IPS-18c (cell line): ENCODE data around the gene MAMDC4.
"Not testable (repeated sequence)": the region's sequence is repeated elsewhere in the genome, so short reads cannot be mapped to it uniquely, and the experiment has no call there.

ENCODE experiments used
- H3K4me3 ChIP-seq: 2 replicates; pipeline ENCODE4 v1.7.0; 2013; ENCODE audit warnings: low read depth, mild to moderate bottlenecking, low read length, moderate library complexity; ENCODE audit not compliant: insufficient read depth
- H3K9me3 ChIP-seq: one replicate; pipeline ENCODE4 v1.6.1; 2013; ENCODE audit warnings: mild to moderate bottlenecking, low read length, moderate library complexity; ENCODE audit not compliant: control insufficient read depth, insufficient read depth

MAMDC4 gene

GRCh38 chr9:136835162-136835931 is 16.8 kb upstream of the MAMDC4 start:
- Histone ChIP-seq H3K4me3 (no peak overlapping the region), H3K9me3 (no peaks in the 10 kb centered on the region)

DNA sequence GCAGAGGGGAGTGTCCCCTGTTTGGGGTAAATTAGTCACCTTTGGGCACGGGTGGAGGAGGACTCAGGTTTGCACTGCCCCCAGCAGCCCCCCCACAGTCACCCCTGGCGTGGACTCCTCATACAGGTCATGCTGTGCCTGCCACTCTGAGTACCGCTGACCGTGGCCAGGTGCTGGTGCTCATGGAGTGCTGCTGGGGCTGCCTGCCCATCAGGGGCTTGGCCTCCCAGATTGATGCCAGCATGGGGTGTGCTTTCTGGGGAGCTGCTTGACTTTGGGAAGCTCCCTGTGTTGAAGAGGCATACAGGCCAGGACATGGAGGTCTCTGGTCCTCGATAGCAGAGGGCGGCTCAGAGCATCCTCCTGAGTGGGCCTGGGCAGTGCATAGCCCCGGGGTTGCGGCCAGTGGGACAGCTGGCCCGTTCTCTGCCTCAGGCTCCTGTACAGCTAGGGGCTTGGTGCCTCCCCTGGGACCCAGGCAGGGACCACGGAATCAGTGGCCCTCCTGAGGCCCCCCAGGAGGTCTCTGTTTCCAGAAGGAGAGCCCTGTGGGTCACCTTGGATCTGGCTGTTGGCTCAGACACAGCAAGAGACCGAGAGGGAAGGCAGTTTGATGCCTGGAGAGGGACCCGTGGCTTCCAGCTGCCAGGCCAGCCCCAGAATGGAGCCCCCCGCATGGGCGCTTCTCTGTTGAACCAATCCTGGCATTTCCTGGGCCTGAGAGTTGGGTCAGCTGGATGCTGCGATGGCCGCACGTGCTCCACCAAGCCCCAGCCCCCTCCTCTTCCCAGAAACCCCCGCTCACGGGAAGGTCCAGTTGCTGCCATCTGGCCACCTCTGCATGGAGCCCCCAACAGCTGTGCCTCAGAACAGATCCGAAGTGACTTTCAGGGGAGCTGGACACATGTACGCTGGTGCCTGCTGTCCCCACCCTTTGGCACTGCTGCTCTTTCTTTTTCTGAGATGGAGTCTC is 15.9 kb upstream of the MAMDC4 start:
- Histone ChIP-seq H3K4me3 (no peak overlapping the region), H3K9me3 (no peaks in the 10 kb centered on the region)

- Histone ChIP-seq H3K9me3 (no peaks in the 10 kb centered on the region), H3K4me3 (no peak overlapping the region)
These were observed 14.8 kb upstream of the MAMDC4 start for GRCh38 chr9:136837146-136837855.

DNA sequence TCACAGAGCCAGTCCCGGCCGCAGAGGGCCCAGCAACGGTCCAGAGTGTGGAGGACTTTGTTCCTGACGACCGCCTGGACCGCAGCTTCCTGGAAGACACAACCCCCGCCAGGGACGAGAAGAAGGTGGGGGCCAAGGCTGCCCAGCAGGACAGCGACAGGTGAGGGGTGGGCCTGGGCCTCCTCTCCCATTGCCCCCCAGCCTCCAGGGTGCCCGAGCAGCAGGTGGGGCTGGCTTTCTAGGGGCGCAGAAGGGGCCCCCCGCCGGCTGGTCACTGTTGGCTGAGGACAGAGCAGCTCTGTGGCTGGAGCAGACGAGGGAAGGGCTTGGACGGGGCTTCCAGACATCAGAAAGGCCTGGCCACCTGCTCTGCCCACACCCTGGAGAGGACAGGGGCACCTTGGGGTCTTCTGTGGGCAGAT is 14.3 kb upstream of the MAMDC4 start:
- not testable (repeated sequence) for H3K9me3 ChIP-seq, H3K4me3 ChIP-seq

- H3K9me3 ChIP-seq, result no peaks in the 10 kb centered on the region
These were observed 13.6 kb upstream of the MAMDC4 start for GRCh38 chr9:136838314-136839228.

GRCh38 chr9:136839229-136840139 is 12.7 kb upstream of the MAMDC4 start:
- Histone ChIP-seq H3K9me3 (no peaks in the 10 kb centered on the region), H3K4me3 (no peak overlapping the region)

More at GRCh38 chr9:136838314-136839228, 13.6 kb upstream of the MAMDC4 start:
- H3K4me3 ChIP-seq, result no peak overlapping the region

DNA sequence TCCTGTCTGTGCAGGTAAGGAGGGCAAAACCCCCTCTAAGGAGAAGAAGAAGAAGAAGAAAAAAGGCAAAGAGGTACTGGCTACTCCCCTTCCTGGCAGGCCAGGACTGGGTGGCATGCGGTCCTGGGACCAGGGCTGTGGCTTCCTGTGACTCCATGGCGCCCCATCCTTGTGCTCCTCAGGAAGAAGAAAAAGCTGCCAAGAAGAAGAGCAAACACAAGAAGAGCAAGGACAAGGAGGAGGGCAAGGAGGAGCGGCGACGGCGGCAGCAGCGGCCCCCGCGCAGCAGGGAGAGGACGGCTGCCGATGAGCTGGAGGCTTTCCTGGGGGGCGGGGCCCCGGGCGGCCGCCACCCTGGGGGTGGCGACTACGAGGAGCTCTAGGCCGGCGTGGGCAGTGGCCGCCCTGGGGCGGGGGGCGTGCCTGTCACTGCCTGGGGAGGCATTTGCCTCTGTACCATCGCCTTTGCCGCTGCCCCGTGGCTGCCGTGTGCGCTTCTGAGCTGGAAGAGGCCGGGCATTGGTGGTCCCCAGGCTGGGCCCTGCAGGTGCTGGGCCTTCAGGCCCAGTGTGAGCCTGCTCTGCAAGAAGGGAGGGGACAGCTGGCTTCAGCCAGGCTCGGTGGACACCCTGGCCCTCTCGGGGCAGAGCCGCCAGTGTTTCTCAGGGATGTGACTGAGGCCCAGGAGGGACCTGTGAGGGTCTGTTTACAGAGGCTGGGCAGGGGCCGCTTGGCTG is 11.8 kb upstream of the MAMDC4 start:
- no peak overlapping the region for H3K4me3 ChIP-seq

GRCh38 chr9:136840877-136841645 is 11.1 kb upstream of the MAMDC4 start:
- Histone ChIP-seq H3K9me3 (peaks cover 2% of the 10 kb centered on the region), H3K4me3 (no peak overlapping the region)

More for the DNA sequence above, 11.8 kb upstream of the MAMDC4 start:
- peaks cover under 1% of the 10 kb centered on the region for H3K9me3 ChIP-seq

DNA sequence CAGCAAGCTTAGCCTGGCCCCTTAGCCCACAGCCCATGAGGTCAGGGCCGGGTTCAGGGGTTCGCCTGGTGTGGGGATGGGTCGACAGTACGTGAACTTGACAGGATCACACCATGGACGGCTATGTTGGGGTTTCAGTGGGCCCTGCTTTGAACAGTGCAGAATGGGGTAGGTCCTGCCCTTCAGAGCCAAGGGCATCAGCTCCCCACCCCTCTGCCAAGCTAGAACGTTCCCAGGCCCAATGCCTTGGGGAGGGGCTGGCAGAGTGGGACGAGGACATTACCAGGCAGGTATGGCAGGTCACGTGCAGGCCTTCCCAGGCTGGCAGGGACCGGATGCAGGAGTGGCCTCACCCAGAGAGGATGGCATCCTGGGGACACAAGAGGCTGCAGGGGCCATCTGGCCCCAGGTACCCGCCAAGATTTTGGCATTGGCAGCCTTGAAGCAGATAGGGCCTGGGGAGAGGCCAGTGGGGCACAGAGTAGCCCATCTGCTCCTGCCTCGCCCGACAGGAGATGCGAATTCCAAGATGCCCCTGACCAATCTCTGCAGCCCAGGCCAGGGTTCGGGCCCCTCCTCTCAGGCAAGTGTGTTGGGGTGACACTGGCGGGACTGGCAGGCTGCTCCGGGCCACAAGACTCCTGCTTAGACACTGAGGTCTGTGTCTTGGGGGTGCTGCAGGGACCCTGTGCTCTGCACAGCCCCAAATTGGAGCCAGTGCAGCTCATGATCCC is 10.3 kb upstream of the MAMDC4 start:
- H3K9me3 ChIP-seq, H3K4me3 ChIP-seq: not testable (repeated sequence)

DNA sequence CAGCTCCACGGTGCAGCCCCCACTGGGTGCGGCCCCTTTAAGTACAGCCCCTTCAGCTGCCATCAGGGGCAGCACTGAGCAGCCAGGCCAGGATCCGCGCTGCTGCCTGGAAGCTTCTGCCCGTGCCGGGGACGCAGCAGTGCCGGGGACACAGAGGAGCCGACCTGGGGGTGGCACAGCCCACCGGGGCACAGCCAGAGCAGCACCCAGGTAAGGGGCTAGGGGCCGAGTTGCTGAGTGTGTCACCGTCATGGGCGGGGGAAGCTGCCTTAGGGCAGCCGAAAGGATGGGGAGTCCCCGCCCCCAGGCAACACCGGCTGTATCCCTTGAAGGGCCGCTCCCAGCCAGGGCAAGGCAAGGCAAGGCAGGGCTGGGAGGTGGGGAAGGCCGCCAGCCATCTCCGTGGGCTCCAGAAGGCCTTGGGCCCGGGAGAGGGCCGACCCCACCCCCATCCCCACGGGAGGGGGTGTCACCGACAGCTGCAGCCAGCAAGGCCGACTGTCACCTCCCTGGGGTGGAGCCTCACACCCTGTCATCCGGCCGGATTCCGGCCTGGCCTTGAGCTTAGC is 9.7 kb upstream of the MAMDC4 start, which contains the start of gene AJM1:
TSS of gene AJM1 (plus strand) at position 99 of the 569 bp plus-strand sequence. CDS start 1,937 bp downstream, outside the sequence.
- H3K9me3 ChIP-seq, H3K4me3 ChIP-seq: not testable (repeated sequence)

DNA sequence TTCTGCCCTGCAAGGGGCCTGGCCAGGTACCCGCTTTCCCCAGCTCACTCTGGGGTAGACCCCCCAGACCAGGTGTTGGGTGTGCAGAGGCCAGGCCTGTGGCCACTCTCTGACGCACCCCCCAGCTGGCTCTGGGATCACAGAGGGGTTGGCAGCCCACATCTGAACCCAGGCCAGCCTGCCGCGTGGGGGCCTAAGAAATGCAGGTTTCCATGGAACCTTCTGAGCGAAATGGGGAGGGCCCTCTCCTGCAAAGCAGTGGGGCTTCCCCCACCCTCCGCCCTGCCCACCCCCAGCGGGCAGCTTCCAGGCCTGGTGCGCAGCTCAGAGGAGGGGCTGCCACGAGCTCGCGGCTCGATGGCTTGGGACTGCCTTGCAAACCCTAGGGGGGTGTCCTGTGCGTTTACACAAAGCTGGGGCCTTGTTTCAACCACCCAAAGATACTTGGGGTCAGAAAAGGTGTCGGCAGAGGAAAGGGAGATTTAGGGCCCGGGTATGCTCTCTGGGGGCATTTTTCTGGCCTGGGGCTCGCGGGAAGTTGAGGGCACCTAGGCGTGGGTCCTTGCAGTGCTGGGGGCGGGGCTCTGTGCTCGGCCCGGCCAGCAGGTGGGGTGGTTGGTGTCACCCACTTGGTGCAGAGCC is 8.9 kb upstream of the MAMDC4 start:
- not testable (repeated sequence) for H3K4me3 ChIP-seq

GRCh38 chr9:136843801-136844740 is 8.1 kb upstream of the MAMDC4 start:
- not testable (repeated sequence) for H3K4me3 ChIP-seq, H3K9me3 ChIP-seq

More for the DNA sequence above, 8.9 kb upstream of the MAMDC4 start:
- not testable (repeated sequence) for H3K9me3 ChIP-seq
